K562 (cell line): ENCODE measurements around the gene GNPTAB. TPM values are rescaled to one million over a fixed set of nuclear protein-coding genes. Genes with fewer than 3 reads are reported as not detected.

ENCODE experiments used
- IRF2 ChIP-seq: sonication (generic); formaldehyde crosslinking; IDR thresholded peaks from 2 replicates; pipeline ENCODE4 v1.8.1; 2022; ENCODE audit warnings: mild to moderate bottlenecking, missing genetic modification reagents
- KDM2B ChIP-seq: fragments of 250-450 bp; sonication (Bioruptor Pico); IDR thresholded peaks from 2 replicates; pipeline ENCODE4 v1.8.0; 2021; ENCODE audit warnings: mild to moderate bottlenecking, moderate library complexity
- MYC ChIP-seq, 2 experiments: fragments of 250-450 bp in 1 of 2; sonication (Bioruptor Pico) in 1 of 2; IDR thresholded peaks; 2 replicates each; pipeline versions ENCODE4 v1.5.1 to v1.6.1; 2012 to 2021; ENCODE audit warnings: low read depth in 2 of 2, borderline replicate concordance in 1 of 2, improper control_type of control experiment in 1 of 2, low read length in 1 of 2, mild to moderate bottlenecking in 1 of 2, moderate library complexity in 1 of 2
- POLR2AphosphoS2 ChIP-seq: IDR thresholded peaks from 2 replicates; pipeline ENCODE4 v1.6.1; 2012; ENCODE audit warnings: low read length, improper control_type of control experiment
- PPARD ChIP-seq: fragments of 250-450 bp; sonication (Bioruptor Pico); IDR thresholded peaks from 2 replicates; pipeline ENCODE4 v1.8.0; 2022; ENCODE audit warnings: inconsistent platforms, mild to moderate bottlenecking, moderate library complexity
- RBM22 ChIP-seq: fragments of 200-400 bp; formaldehyde crosslinking; IDR thresholded peaks from 2 replicates; pipeline ENCODE4 v1.6.1; 2018; ENCODE audit warnings: low read length, low read depth; ENCODE audit not compliant: poor library complexity, severe bottlenecking
- SIN3B ChIP-seq: fragments of 450-650 bp; IDR thresholded peaks from 2 replicates; pipeline ENCODE4 v1.6.1; 2017; ENCODE audit warnings: low read depth, mild to moderate bottlenecking, moderate library complexity
- ZKSCAN3 ChIP-seq: fragments of 250-450 bp; sonication (Bioruptor Pico); IDR thresholded peaks from 2 replicates; pipeline ENCODE4 v1.4.0; 2020
- ZNF12 ChIP-seq: sonication (generic); formaldehyde crosslinking; IDR thresholded peaks from 2 replicates; pipeline ENCODE4 v1.4.0; 2020; ENCODE audit warnings: mild to moderate bottlenecking, missing genetic modification reagents
- ZNF764 ChIP-seq: fragments of 250-450 bp; sonication (Bioruptor Pico); IDR thresholded peaks from 2 replicates; pipeline ENCODE4 v1.4.0; 2020; ENCODE audit warnings: low read depth, mild to moderate bottlenecking, moderate library complexity
- polyA plus RNA-seq, 8 experiments: library from polyadenylated mRNA; depleted of rRNA in 4 of 8; stranded (reverse) in 5 of 8; unstranded in 3 of 8; fragments of >200 nt; fragmentation: Nextera tagmentation in 2 of 8; fragmentation: Illumina TruSeq in 1 of 8; extraction: Ambion mirVana in 2 of 8; extraction: Trizol in 1 of 8; gene quantifications; 2 replicates each; pipeline versions ENCODE4 v1.2.1 to v1.2.3, GENCODE V29; 2011 to 2014; ENCODE audit warnings: inconsistent platforms in 1 of 8, missing spikeins in 1 of 8
- total RNA-seq, 7 experiments: library from RNA; depleted of rRNA in 6 of 7; stranded (reverse); fragments of >200 nt in 6 of 7; fragmentation: Illumina TruSeq in 2 of 7; extraction: Trizol in 2 of 7; gene quantifications; 2 replicates each; pipeline versions ENCODE4 v1.2.1 to v1.2.3, GENCODE V29; 2011 to 2021; ENCODE audit warnings: low replicate concordance in 1 of 7
- TF ChIP-seq, protein P1 (sequence below), 2 experiments: IDR thresholded peaks in 1 of 2; conservative IDR thresholded peaks in 1 of 2; 2 replicates each; pipeline ENCODE4 v1.6.1; 2016; ENCODE audit warnings: low read depth in 2 of 2, mild to moderate bottlenecking in 1 of 2, missing compliant biosample characterization in 1 of 2, missing genetic modification characterization in 1 of 2, moderate library complexity in 1 of 2
- TF ChIP-seq, protein P2 (sequence below): fragments of 250-450 bp; sonication (Bioruptor Pico); IDR thresholded peaks from 2 replicates; pipeline ENCODE4 v1.5.0; 2022; ENCODE audit warnings: mild to moderate bottlenecking
- TF ChIP-seq, protein P3 (sequence below): IDR thresholded peaks from 2 replicates; pipeline ENCODE4 v1.6.1; 2014; ENCODE audit warnings: antibody characterized with exemption
- TF ChIP-seq, protein P4 (sequence below): fragments of 250-450 bp; sonication (Bioruptor Pico); IDR thresholded peaks from 2 replicates; pipeline ENCODE4 v1.4.0; 2020; ENCODE audit warnings: mild to moderate bottlenecking, moderate library complexity
- TF ChIP-seq, protein P5 (sequence below): fragments of 450-650 bp; IDR thresholded peaks from 2 replicates; pipeline ENCODE4 v1.6.1; 2017; ENCODE audit warnings: antibody characterized with exemption

Gene GNPTAB
- total and polyA plus RNA-seq, 9 of the 15 experiments (the other 6 are each of a cell fraction or from before 2014, with no cell fraction given), result 5.9 to 23.2 (median 19.3) TPM

DNA sequence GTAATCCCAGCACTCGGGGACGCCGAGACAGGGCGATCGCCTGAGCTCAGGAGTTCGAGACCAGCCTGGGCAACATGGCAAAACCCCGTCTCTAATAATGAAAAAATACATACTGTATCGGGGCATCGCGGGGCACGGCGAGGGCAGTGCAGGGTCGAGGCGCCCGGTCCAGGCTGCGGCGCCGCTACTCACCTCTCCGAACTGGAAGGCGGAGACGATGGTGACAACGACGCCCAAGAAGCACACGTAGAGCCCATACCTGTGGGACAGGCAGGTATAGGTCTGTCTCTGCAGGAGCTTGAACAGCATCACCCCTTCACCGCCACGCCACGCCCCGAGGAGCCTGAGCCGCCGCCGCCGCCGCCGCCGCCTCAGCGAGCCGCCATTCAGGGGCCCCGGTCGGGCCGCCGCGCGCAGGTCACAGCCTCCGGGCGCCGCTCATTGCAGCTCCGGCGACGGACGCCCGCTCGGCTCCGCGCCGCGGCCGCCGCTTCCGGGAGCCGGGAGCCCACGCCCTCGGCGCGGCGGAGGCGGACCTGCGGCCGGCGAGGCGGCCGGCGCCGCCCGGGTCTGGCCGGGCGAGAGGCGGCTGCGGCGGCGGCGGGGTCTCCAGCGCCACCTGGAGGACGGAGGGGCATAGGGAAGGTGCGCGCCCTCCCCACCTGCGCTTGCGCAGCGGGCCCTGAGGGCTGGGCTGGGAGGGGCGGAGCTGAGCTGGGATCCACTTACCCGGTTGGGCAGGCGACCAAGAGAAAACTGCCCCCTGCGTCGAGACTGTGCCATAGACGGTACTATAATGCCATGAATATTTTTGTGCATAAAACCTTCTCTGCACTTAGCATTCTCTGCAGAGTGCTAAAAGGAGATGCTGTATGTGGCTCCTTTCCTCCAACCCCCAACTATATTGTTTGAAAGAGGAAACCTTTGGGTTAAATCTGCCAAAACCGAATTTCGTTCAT lies at the start of gene GNPTAB (continued):
- TF ChIP-seq, protein P1, sequence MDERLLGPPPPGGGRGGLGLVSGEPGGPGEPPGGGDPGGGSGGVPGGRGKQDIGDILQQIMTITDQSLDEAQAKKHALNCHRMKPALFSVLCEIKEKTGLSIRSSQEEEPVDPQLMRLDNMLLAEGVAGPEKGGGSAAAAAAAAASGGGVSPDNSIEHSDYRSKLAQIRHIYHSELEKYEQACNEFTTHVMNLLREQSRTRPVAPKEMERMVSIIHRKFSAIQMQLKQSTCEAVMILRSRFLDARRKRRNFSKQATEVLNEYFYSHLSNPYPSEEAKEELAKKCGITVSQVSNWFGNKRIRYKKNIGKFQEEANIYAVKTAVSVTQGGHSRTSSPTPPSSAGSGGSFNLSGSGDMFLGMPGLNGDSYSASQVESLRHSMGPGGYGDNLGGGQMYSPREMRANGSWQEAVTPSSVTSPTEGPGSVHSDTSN (CRISPR knock-in tag; IDR thresholded peaks at IDR 0.05; ENCODE audit: low read depth), result no peak
- TF ChIP-seq, protein P1 (tag; conservative IDR thresholded peaks at IDR 0.05; ENCODE audit: low read depth), result no peak
- TF ChIP-seq, protein P2, sequence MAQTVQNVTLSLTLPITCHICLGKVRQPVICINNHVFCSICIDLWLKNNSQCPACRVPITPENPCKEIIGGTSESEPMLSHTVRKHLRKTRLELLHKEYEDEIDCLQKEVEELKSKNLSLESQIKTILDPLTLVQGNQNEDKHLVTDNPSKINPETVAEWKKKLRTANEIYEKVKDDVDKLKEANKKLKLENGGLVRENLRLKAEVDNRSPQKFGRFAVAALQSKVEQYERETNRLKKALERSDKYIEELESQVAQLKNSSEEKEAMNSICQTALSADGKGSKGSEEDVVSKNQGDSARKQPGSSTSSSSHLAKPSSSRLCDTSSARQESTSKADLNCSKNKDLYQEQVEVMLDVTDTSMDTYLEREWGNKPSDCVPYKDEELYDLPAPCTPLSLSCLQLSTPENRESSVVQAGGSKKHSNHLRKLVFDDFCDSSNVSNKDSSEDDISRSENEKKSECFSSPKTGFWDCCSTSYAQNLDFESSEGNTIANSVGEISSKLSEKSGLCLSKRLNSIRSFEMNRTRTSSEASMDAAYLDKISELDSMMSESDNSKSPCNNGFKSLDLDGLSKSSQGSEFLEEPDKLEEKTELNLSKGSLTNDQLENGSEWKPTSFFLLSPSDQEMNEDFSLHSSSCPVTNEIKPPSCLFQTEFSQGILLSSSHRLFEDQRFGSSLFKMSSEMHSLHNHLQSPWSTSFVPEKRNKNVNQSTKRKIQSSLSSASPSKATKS, result no peak
- TF ChIP-seq, protein P3, sequence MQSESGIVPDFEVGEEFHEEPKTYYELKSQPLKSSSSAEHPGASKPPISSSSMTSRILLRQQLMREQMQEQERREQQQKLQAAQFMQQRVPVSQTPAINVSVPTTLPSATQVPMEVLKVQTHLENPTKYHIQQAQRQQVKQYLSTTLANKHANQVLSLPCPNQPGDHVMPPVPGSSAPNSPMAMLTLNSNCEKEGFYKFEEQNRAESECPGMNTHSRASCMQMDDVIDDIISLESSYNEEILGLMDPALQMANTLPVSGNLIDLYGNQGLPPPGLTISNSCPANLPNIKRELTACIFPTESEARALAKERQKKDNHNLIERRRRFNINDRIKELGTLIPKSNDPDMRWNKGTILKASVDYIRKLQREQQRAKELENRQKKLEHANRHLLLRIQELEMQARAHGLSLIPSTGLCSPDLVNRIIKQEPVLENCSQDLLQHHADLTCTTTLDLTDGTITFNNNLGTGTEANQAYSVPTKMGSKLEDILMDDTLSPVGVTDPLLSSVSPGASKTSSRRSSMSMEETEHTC, result no peak
- TF ChIP-seq POLR2AphosphoS2, result no peak
- TF ChIP-seq MYC (IDR thresholded peaks at IDR 0.05; ENCODE audit: low read depth, low read length), result peak; percentile 35; the same call in 1 of the 2 replicates
- TF ChIP-seq MYC (CRISPR knock-in tag; IDR thresholded peaks at IDR 0.05; ENCODE audit: borderline replicate concordance, low read depth), result no peak
- no peak for TF ChIP-seq ZNF12 (CRISPR knock-in tag)
- TF ChIP-seq, protein P4, sequence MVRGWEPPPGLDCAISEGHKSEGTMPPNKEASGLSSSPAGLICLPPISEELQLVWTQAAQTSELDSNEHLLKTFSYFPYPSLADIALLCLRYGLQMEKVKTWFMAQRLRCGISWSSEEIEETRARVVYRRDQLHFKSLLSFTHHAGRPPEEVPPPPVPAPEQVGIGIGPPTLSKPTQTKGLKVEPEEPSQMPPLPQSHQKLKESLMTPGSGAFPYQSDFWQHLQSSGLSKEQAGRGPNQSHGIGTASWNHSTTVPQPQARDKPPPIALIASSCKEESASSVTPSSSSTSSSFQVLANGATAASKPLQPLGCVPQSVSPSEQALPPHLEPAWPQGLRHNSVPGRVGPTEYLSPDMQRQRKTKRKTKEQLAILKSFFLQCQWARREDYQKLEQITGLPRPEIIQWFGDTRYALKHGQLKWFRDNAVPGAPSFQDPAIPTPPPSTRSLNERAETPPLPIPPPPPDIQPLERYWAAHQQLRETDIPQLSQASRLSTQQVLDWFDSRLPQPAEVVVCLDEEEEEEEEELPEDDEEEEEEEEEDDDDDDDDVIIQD (CRISPR knock-in tag), result no peak
- TF ChIP-seq PPARD (CRISPR knock-in tag), result no peak
- peak; percentile 36; the same call in 1 of the 2 replicates for TF ChIP-seq SIN3B
- TF ChIP-seq, protein P5, sequence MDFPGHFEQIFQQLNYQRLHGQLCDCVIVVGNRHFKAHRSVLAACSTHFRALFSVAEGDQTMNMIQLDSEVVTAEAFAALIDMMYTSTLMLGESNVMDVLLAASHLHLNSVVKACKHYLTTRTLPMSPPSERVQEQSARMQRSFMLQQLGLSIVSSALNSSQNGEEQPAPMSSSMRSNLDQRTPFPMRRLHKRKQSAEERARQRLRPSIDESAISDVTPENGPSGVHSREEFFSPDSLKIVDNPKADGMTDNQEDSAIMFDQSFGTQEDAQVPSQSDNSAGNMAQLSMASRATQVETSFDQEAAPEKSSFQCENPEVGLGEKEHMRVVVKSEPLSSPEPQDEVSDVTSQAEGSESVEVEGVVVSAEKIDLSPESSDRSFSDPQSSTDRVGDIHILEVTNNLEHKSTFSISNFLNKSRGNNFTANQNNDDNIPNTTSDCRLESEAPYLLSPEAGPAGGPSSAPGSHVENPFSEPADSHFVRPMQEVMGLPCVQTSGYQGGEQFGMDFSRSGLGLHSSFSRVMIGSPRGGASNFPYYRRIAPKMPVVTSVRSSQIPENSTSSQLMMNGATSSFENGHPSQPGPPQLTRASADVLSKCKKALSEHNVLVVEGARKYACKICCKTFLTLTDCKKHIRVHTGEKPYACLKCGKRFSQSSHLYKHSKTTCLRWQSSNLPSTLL, result no peak
- no peak for TF ChIP-seq ZKSCAN3 (CRISPR knock-in tag)
- no peak for TF ChIP-seq IRF2 (CRISPR knock-in tag)
- no peak for TF ChIP-seq KDM2B (CRISPR knock-in tag)
- no peak for TF ChIP-seq RBM22
- TF ChIP-seq ZNF764, result no peak
